NCI-H2196 treated with DMSO at 0.1 percent for 48 hours (cell line): ENCODE data around the gene FKBP2.

Experiments
- DNase-seq: peaks from one replicate; lab custom pipeline; 2025; ENCODE audit not compliant: unreplicated experiment; lab: John Stamatoyannopoulos, UW

FKBP2 gene

GRCh38 chr11:64240435-64241240 lies at the start of gene FKBP2:
TSS of gene FKBP2 (plus strand) at chr11:64241095. CDS start at chr11:64242388, 1,293 bp downstream.
- DNase-seq, result peak; percentile 95

DNA sequence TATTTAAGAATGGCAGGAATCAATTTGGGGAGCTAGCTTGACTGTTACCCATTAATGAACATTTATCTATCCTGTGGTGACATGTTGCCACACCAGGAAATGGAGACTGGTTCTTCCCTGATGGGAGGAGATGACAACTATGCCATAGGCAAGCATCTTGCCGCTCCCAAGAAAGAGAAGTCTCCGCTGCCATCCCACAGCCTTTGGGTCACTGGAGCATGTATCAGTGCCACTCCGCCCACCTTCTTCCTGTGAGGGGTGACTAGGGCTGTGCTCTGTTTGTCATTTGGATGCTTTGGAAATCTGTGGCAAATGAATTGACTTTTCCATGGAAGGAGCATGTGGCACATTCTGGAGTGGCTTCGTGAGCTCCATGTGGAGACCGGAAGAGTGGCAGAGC lies 48.5 kb upstream of the FKBP2 start:
- DNase-seq, result no peak

DNA sequence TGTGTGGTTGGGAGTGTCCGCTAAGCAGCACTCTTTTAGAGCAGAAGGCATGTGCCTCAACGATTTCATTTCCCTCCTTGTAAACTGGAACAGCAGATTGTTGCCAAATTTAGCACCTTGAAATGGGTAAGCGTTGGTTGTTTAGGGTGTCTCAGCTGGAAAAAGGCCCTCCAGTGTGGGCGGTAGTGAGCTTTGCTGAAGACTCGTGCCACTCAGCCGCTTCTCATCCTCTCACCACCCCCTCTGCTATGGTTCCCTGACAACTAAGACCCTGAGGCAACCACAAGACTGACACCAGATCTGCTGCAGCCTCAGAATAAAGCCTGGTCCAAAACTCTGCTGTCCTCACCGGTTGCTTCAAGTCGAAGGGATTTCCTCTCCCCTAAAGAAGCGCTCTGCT lies 44.3 kb upstream of the FKBP2 start:
- DNase-seq, result no peak

GRCh38 chr11:64198511-64198910 lies 42.4 kb upstream of the FKBP2 start:
- DNase-seq, result no peak

GRCh38 chr11:64201543-64201942 lies 39.4 kb upstream of the FKBP2 start:
- no peak for DNase-seq

DNA sequence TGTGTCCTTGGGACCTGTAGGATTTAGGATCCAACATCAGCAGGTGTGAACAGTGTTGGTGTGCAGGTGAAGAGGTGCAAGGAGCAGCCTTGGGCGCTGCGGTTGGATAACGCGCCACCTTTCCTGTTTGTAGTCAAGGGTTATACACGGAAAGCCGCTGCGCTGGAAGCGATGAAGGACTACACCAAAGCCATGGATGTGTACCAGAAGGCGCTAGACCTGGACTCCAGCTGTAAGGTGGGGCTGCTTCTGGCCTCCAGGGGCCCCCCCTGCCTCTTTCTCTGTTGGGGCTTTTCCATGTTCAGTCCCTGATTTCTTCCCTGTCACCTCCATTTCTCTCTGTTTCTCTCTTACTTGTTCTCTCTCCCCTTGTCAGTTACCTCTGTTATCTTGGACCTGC lies 37.9 kb upstream of the FKBP2 start:
- DNase-seq, result no peak

DNA sequence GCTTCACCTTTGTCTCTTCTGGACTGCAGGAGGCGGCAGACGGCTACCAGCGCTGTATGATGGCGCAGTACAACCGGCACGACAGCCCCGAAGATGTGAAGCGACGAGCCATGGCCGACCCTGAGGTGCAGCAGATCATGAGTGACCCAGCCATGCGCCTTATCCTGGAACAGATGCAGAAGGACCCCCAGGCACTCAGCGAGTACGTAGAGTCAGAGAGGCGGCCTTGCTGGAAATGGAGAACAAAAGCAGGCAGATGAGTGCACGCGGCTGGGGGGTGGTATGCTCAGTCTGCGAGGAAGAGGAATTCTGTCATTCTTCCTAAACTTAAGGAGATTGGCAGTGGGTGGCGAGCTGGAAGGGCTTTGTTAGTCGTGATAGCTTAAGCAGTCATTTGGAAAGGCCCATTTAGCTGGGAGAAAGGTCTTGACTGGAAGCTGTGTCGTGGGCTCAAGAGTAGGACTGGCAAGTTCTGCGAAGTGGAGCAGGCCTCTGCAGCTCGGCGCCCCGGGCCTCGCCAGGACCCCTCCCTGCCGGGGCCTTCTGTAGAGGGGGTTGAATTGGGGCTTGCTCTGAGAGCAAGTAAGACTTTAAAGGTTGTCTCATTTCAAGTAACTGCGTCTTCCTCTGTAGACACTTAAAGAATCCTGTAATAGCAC lies 37.3 kb upstream of the FKBP2 start:
- DNase-seq, result no peak

GRCh38 chr11:64204080-64204440 lies 36.8 kb upstream of the FKBP2 start:
- no peak for DNase-seq

GRCh38 chr11:64204464-64204989 lies 36.4 kb upstream of the FKBP2 start:
- peak; percentile 70 for DNase-seq

DNA sequence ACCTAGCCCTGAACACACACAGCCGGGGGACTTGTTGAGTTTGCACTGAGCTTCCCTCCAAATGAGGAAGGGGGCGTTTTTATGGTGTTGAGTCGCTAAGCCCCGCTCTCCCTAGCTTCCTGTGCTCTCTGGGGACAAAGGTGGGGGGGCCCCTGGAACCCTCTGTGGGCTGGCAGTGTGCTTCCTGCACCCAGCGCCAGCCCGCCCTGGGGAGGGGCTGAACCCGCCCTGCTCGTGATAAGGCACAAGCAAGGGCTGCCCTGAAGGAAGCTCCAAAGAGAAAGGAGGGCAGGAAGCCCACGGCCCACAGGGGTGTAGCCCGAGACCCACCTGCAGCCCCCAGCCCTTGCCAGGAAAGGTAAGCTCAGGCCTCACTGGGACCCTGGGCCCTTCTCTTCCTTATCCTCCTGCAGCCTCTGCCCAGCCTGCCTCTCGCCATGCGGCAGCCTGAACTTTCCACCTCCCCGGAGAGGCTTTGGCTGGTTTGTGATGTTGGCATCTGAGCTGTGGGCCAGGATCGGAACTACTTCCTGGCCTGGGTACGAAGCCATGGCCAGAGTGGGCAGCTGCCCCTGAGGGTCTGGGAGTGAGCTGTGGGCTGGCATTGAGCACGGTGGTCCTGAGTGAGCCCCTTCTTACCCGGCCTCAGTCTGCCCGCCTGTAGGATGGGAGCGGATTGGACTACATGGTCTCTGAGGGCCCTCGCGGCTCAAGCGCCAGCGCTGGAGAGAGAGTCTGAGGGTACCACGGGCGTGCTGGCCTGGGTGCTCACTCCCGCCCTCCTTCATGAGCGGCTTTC lies 34.2 kb upstream of the FKBP2 start, which contains the start of gene FERMT3:
Gene FERMT3 (plus strand): TSS at position 265 of the 799 bp plus-strand sequence. CDS start 644 bp downstream, outside the sequence.
- no peak for DNase-seq

GRCh38 chr11:64207256-64208085 lies 33.4 kb upstream of the FKBP2 start:
- DNase-seq, result no peak

DNA sequence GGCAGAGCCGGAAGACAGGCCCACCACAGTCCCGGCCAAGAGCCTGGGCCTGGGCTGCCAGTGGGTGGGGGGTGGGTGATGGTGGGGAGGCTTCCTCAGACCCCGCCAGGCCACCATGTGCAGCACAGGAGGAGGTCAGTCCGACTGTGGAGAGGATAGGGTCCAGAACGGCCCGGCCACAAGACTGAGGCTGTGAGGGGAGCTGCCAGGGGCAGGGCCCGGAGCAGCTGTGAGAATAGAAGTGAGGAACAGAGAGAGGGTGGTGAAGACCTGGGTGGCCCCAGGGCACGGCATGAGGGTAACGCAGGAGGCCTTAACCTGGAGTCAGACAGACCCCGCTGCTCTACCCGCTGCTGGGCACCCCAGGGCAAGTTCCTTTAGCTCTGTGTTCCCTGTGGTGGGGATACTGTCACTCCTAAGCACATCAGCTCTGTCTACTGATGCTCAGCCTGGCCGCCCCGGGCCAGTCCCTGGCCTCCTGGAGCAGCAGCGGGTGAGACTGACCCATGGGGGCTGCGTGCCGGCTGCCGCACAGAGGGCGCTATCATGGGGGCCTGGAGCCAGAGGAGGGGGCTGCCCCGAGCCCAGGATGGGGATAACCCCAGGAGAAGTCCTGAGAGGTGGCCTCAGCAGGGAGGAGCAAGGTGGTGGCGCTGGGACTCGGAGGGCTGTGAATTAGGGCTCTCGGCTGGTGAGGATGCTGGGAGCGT lies 32.7 kb upstream of the FKBP2 start:
- no peak for DNase-seq

GRCh38 chr11:64208796-64209562 lies 31.9 kb upstream of the FKBP2 start:
- DNase-seq, result no peak

DNA sequence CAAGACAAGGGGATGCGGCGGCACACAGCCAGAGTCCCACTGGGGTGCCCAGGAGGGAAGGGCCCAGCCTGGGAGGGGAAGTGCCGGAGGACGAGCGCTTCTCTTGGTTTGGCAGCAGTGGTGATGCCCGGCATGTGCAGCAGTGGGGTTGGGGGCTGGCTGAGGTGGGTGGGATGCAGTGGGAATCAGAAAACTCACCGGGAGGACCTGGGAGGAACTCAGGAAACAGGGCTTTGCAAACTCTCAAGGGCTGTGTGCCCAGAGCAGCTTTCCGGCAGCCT lies 31.4 kb upstream of the FKBP2 start:
- no peak for DNase-seq

- DNase-seq, result no peak
These were observed 30.4 kb upstream of the FKBP2 start for GRCh38 chr11:64210301-64211020.

GRCh38 chr11:64211181-64211872 lies 29.6 kb upstream of the FKBP2 start:
- no peak for DNase-seq

GRCh38 chr11:64216879-64217278 lies 24.0 kb upstream of the FKBP2 start:
- DNase-seq, result no peak
